OCI-LY1 (cell line): ENCODE results near the gene OAT.

Experiments
- H2AFZ ChIP-seq: fragments of 200-600 bp; sonication (generic), shearing (Covaris generic); 2 replicates; pipeline ENCODE4 v1.6.0; 2014; ENCODE audit warnings: antibody characterized with exemption, mild to moderate bottlenecking, low read length
- H3F3A ChIP-seq: fragments of 200-600 bp; sonication (generic), shearing (Covaris generic); 2 replicates; pipeline ENCODE4 v1.6.0; 2014; ENCODE audit warnings: mild to moderate bottlenecking, antibody characterized with exemption, low read length, moderate library complexity; ENCODE audit not compliant: insufficient read depth
- H3K27ac ChIP-seq: fragments of 200-600 bp; sonication (generic); 2 replicates; pipeline ENCODE4 v1.5.1; 2014; ENCODE audit warnings: low read length, mixed run types, mild to moderate bottlenecking, low read depth; ENCODE audit not compliant: poor library complexity, severe bottlenecking
- H3K27me3 ChIP-seq: fragments of 200-600 bp; sonication (generic); 2 replicates; pipeline ENCODE4 v1.6.0; 2014; ENCODE audit warnings: antibody characterized with exemption, mild to moderate bottlenecking, low read length, moderate library complexity; ENCODE audit not compliant: insufficient read depth
- H3K36me3 ChIP-seq: fragments of 200-600 bp; sonication (generic); 2 replicates; pipeline ENCODE4 v1.6.1; 2014; ENCODE audit warnings: mild to moderate bottlenecking, antibody characterized with exemption, low read length, moderate library complexity, mixed read lengths; ENCODE audit not compliant: insufficient read depth
- H3K4me1 ChIP-seq: fragments of 200-600 bp; sonication (generic); 2 replicates; pipeline ENCODE4 v1.5.1; 2014; ENCODE audit warnings: mild to moderate bottlenecking, low read length, moderate library complexity; ENCODE audit not compliant: insufficient read depth, severe bottlenecking
- H3K4me2 ChIP-seq: fragments of 200-600 bp; sonication (generic), shearing (Covaris generic); 2 replicates; pipeline ENCODE4 v1.6.1; 2014; ENCODE audit warnings: low read length
- H3K4me3 ChIP-seq: fragments of 200-600 bp; sonication (generic); 2 replicates; pipeline ENCODE4 v1.5.1; 2014; ENCODE audit warnings: low read length, low read depth, mild to moderate bottlenecking, mixed read lengths; ENCODE audit not compliant: poor library complexity, severe bottlenecking
- H3K79me2 ChIP-seq: fragments of 200-600 bp; shearing (Covaris generic); 2 replicates; pipeline ENCODE4 v1.6.1; 2016; ENCODE audit warnings: mixed run types, low read length, mixed read lengths; ENCODE audit not compliant: insufficient read depth
- H3K9ac ChIP-seq: fragments of 200-600 bp; sonication (generic), shearing (Covaris generic); 2 replicates; pipeline ENCODE4 v1.6.1; 2014; ENCODE audit warnings: mild to moderate bottlenecking, low read length, mixed read lengths
- H3K9me2 ChIP-seq: fragments of 200-600 bp; sonication (generic), shearing (Covaris generic); 2 replicates; pipeline ENCODE4 v1.6.1; 2014; ENCODE audit warnings: low read depth, mild to moderate bottlenecking, low read length, mixed read lengths
- H3K9me3 ChIP-seq: fragments of 200-600 bp; shearing (Covaris generic); 2 replicates; pipeline ENCODE4 v1.6.1; 2014; ENCODE audit warnings: low read length, mixed read lengths
- H4K20me1 ChIP-seq: fragments of 200-600 bp; sonication (generic), shearing (Covaris generic); 2 replicates; pipeline ENCODE4 v1.6.0; 2016; ENCODE audit warnings: mild to moderate bottlenecking, low read length; ENCODE audit not compliant: insufficient read depth
- CTCF ChIP-seq: fragments of 200-600 bp; sonication (generic), shearing (Covaris generic); IDR thresholded peaks from 2 replicates; pipeline ENCODE4 v1.5.1; 2017; ENCODE audit warnings: mild to moderate bottlenecking, antibody characterized with exemption, low read length, moderate library complexity, mixed read lengths
- EZH2 ChIP-seq: fragments of 200-600 bp; sonication (generic), shearing (Covaris generic); IDR thresholded peaks from 2 replicates; pipeline ENCODE4 v1.8.0; 2017; ENCODE audit warnings: borderline replicate concordance, mixed run types, mild to moderate bottlenecking, antibody characterized with exemption, low read length, moderate library complexity, mixed read lengths

The OAT gene

GRCh38 chr10:124419635-124420034, 912 bp upstream of the OAT start:
- Histone ChIP-seq H3K27ac (no peak overlapping the region), H3K4me3 (peak overlapping the region; percentile 71), H3K36me3 (no peaks in the 10 kb centered on the region), H3K79me2 (no peaks in the 10 kb centered on the region), H3K9me2 (no peaks in the 10 kb centered on the region), H3K4me2 (peak overlapping the region; percentile 81), H3K27me3 (no peaks in the 10 kb centered on the region; the same call in 1 of the 2 replicates), H3F3A (no peaks in the 10 kb centered on the region), H4K20me1 (no peaks in the 10 kb centered on the region), H3K9ac (no peak overlapping the region; the same call in 1 of the 2 replicates), H3K4me1 (peaks cover 25% of the 10 kb centered on the region), H3K9me3 (no peaks in the 10 kb centered on the region), H2AFZ (no peak overlapping the region)
- TF ChIP-seq CTCF: no peak
- TF ChIP-seq EZH2: no peak

DNA sequence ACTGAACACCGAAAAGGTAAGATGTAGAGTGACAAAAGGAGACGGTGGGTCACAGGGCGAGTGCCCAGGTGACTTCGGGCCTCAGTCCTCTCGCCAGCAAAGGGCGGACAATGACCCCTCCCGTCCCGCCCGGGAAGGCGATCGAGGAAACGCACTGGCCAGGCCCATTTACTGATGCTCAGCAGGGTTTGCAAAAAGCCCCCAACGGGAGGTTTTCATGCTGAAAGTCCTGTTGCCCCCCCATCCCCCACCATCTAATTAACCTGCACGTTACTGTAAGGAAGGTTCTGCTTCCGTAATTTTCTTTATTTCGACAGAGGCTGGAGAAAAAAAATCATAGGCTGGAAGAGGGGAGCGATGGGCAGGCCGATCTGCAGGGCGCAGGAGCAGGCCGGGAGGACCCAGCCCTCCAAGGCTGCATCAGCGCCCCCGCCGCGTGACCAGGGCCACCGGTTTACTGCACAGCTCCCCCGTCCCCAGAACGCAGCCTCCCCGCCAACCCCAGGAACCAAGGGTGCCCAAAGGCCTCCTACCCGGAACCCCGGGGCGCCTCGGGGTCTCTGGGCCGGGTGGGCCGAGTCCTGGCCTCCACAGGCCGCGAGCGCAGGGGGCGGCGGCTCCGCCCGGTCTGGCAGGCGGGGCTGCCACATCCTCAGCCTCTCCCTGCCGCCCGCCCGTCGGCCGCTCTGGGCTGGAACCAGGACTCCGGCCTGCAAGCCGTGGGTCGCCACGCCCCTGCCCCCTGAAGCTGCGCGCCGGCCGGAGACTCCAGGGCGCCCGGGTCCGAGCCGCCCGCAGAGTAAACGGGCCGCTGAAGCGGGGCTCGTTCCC, 613 bp downstream of the OAT start:
- no peaks in the 10 kb centered on the region for H3K9me2 ChIP-seq
- no peaks in the 10 kb centered on the region for H3K79me2 ChIP-seq
- peak overlapping the region; percentile 58 for H3K9ac ChIP-seq
- no peak for TF ChIP-seq EZH2
- TF ChIP-seq CTCF: peak; percentile 11; the same call in 1 of the 2 replicates
- H4K20me1 ChIP-seq: no peaks in the 10 kb centered on the region
- no peak overlapping the region for H2AFZ ChIP-seq
- no peak overlapping the region for H3K27ac ChIP-seq
- peak overlapping the region; percentile 81 for H3K4me2 ChIP-seq
- H3K4me3 ChIP-seq: peak overlapping the region; percentile 71
- H3K4me1 ChIP-seq: peaks cover 25% of the 10 kb centered on the region
- H3F3A ChIP-seq: no peaks in the 10 kb centered on the region
- H3K36me3 ChIP-seq: no peaks in the 10 kb centered on the region
- no peaks in the 10 kb centered on the region for H3K9me3 ChIP-seq
- no peaks in the 10 kb centered on the region; the same call in 1 of the 2 replicates for H3K27me3 ChIP-seq

DNA sequence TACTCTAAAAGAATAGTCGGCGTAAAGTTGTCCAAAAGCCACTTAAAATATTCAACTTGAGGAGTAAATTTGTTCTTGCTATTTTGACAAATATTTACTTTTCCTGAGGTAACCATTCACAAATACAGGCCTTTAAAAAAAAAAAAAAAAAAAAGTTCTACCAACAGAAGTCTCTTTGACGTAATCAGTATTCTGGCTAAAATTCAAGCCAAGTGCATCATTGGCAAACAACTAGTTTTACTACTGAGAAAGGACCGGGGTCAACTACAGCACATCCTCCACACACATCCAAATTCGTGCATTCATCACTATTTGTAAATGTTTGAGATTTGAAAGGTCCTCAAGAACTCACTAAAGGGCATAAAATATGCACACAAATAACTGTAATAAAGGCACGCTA, 2.0 kb downstream of the OAT start:
- Histone ChIP-seq H3K36me3 (no peaks in the 10 kb centered on the region), H3K27ac (no peak overlapping the region), H3K27me3 (no peaks in the 10 kb centered on the region; the same call in 1 of the 2 replicates), H3K4me3 (no peak overlapping the region), H3K9me2 (no peaks in the 10 kb centered on the region), H2AFZ (no peak overlapping the region), H3K9ac (no peak overlapping the region), H3K4me2 (no peak overlapping the region), H3K4me1 (peaks cover 25% of the 10 kb centered on the region), H3F3A (no peaks in the 10 kb centered on the region), H4K20me1 (no peaks in the 10 kb centered on the region), H3K79me2 (no peaks in the 10 kb centered on the region), H3K9me3 (no peaks in the 10 kb centered on the region)
- TF ChIP-seq CTCF (no peak), EZH2 (no peak)
